ENCODE results near the gene SLC35E4. TPM values are rescaled to one million over a fixed set of nuclear protein-coding genes. Genes with fewer than 3 reads are reported as not detected.
"Not testable (repeated sequence)": the region's sequence is repeated elsewhere in the genome, so short reads cannot be mapped to it uniquely, and the experiment has no call there.

SLC35E4 gene
- total and polyA plus RNA-seq, 2 experiments from 2014 or later, result 1.4 to 5.5 TPM

DNA sequence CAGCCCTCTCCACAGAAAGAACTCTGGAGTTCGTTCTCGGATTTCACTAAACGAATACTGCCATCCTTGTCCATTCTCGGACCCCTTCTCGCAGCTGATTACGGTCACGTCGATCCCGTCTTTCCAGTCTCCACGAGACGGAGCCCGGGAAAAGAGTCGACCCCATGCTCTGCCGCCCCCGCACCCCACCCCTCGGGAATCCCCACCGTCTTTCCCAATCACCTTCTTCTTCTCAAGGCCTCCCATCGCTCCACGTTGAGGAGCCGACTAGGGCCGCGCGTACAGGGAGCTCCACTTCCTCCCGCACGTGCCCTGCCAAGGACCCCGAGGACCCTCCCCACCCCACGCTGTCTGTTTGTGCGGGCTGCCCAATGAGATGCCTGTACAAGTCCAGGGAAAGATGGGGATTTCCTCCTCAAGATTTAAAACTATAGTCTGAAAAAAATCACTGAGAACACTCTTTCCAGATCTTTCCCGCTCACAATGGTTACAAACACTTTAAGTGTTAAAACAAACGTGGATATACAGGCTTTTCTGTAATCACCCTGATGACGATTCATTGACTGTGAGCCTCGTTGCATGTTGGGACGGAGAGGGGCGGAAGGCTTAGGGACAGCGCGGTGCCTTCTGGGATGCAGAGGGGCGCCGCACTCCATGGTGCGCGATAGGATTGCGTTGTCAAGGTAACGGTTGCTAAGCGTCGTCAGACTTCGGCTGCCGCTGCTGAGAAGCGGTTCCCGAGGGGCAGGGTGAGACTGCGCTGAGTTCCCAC is 43.8 kb upstream of the SLC35E4 start, which contains the start of gene PES1:
TSS of gene PES1 (minus strand) at position 323 of the 772 bp plus-strand sequence. CDS start at position 246, 77 bp downstream.
- no peaks in the 10 kb centered on the region for H3K36me3 ChIP-seq (replicated peaks; ENCODE audit: insufficient read depth, low read depth)
- peak within 1 kb of the TSS; percentile 2 for H2AFZ ChIP-seq
- H4K20me1 ChIP-seq (ENCODE audit: insufficient read depth, poor library complexity, severe bottlenecking), result peaks cover 7% of the 10 kb centered on the region
- H3K4me2 ChIP-seq, result peak within 1 kb of the TSS; percentile 92
- no peaks in the 10 kb centered on the region for H3K9me3 ChIP-seq (ENCODE audit: low read depth)
- peak; percentile 99 for DNase-seq (ENCODE audit: low spot score)
- H3K27ac ChIP-seq, result peak within 1 kb of the TSS; percentile 82
- H3K9me2 ChIP-seq (replicated peaks; ENCODE audit: insufficient read depth), result no peaks in the 10 kb centered on the region
- peaks cover 20% of the 10 kb centered on the region for H3K79me2 ChIP-seq
- peak within 1 kb of the TSS; percentile 62 for H3K4me3 ChIP-seq
- WGBS (ENCODE audit: low lambda C conversion rate, missing lambda C conversion rate), result under 1% methylated on average over 45 of the region's 49 CpGs
- no peak for TF ChIP-seq EZH2 (IDR thresholded peaks at IDR 0.05; ENCODE audit: borderline replicate concordance)
- TF ChIP-seq, protein P1, sequence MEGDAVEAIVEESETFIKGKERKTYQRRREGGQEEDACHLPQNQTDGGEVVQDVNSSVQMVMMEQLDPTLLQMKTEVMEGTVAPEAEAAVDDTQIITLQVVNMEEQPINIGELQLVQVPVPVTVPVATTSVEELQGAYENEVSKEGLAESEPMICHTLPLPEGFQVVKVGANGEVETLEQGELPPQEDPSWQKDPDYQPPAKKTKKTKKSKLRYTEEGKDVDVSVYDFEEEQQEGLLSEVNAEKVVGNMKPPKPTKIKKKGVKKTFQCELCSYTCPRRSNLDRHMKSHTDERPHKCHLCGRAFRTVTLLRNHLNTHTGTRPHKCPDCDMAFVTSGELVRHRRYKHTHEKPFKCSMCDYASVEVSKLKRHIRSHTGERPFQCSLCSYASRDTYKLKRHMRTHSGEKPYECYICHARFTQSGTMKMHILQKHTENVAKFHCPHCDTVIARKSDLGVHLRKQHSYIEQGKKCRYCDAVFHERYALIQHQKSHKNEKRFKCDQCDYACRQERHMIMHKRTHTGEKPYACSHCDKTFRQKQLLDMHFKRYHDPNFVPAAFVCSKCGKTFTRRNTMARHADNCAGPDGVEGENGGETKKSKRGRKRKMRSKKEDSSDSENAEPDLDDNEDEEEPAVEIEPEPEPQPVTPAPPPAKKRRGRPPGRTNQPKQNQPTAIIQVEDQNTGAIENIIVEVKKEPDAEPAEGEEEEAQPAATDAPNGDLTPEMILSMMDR (IDR thresholded peaks at IDR 0.05; ENCODE audit: poor library complexity), result no peak
- TF ChIP-seq EZH2phosphoT487 (IDR thresholded peaks at IDR 0.05; ENCODE audit: low read depth, severe bottlenecking, unreplicated experiment), result no peak
- peaks cover 11% of the 10 kb centered on the region for H3K4me1 ChIP-seq (ENCODE audit: insufficient read depth)
- no peaks in the 10 kb centered on the region for H3K27me3 ChIP-seq

- not testable (repeated sequence) for H4K20me1 ChIP-seq (ENCODE audit: insufficient read depth, poor library complexity, severe bottlenecking); H3K36me3 ChIP-seq (replicated peaks; ENCODE audit: insufficient read depth, low read depth); DNase-seq (ENCODE audit: low spot score); H3K27me3 ChIP-seq; H3K27ac ChIP-seq; H3K9me2 ChIP-seq (replicated peaks; ENCODE audit: insufficient read depth); H3K4me3 ChIP-seq; H2AFZ ChIP-seq; H3K9me3 ChIP-seq (ENCODE audit: low read depth)
- H3K79me2 ChIP-seq, result peaks cover 20% of the 10 kb centered on the region
- H3K4me2 ChIP-seq, result peak overlapping the region; percentile 65
- peaks cover 11% of the 10 kb centered on the region for H3K4me1 ChIP-seq (ENCODE audit: insufficient read depth)
- 48% methylated on average over 18 of the region's 18 CpGs for WGBS (ENCODE audit: low lambda C conversion rate, missing lambda C conversion rate)
These were observed 43.2 kb upstream of the SLC35E4 start for GRCh38 chr22:30592360-30592713.

DNA sequence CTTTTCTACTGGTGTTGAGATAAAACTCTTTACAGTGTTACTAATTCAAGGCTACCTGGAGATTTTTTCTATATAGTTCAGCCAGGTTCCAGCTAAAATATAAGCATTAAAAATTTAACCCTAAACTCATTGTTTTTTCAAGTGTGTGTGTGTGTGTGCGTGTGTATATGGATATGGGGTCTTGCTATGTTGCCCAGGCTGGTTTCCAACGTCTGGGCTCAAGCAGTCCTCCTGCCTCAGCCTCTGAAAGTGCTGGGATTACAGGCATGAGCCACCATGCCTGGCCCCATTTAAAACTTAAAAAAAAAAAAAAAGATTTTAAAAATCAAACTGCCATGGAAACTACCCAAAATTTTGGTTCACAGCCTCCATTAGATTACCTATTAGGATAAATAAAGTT is 39.4 kb upstream of the SLC35E4 start:
- Histone ChIP-seq H3K4me1 (ENCODE audit: insufficient read depth) (peaks cover 3% of the 10 kb centered on the region), H3K79me2 (peaks cover 4% of the 10 kb centered on the region), H3K9me2 (replicated peaks; ENCODE audit: insufficient read depth) (no peaks in the 10 kb centered on the region), H4K20me1 (ENCODE audit: insufficient read depth, poor library complexity, severe bottlenecking) (no peaks in the 10 kb centered on the region), H2AFZ (no peak overlapping the region), H3K27ac (no peak overlapping the region), H3K27me3 (no peaks in the 10 kb centered on the region), H3K36me3 (replicated peaks; ENCODE audit: insufficient read depth, low read depth) (no peaks in the 10 kb centered on the region), H3K4me2 (no peak overlapping the region), H3K4me3 (no peak overlapping the region), H3K9me3 (ENCODE audit: low read depth) (no peaks in the 10 kb centered on the region)
- no peak for DNase-seq (ENCODE audit: low spot score)
- TF ChIP-seq EZH2 (IDR thresholded peaks at IDR 0.05; ENCODE audit: borderline replicate concordance) (no peak), EZH2phosphoT487 (IDR thresholded peaks at IDR 0.05; ENCODE audit: low read depth, severe bottlenecking, unreplicated experiment) (no peak)
- TF ChIP-seq, protein P1 (IDR thresholded peaks at IDR 0.05; ENCODE audit: poor library complexity), result no peak
- WGBS (ENCODE audit: low lambda C conversion rate, missing lambda C conversion rate), result 59% methylated on average over 2 of the region's 2 CpGs

DNA sequence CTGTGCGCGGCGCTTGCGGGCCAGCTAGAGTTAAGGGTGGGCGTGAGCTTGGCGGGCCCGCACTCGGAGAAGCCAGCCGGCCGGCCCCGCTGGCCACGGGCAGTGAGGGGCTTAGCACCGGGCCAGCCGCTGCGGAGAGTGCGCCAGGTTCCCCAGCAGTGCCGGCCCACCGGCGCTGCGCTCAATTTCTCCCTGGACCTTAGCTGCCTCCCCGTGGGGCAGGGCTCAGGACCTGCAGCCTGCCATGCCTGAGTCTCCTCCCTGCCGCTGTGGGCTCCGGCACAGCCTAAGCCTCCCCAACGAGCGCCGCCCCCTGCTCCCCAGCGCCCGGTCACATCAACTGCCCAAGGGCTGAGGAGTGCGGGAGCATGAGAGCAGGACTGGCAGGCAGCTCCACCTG is 38.7 kb upstream of the SLC35E4 start:
- WGBS (ENCODE audit: low lambda C conversion rate, missing lambda C conversion rate), result 89% methylated on average over 29 of the region's 29 CpGs
- H3K4me3 ChIP-seq, result no peak overlapping the region
- no peaks in the 10 kb centered on the region for H3K9me2 ChIP-seq (replicated peaks; ENCODE audit: insufficient read depth)
- H3K27ac ChIP-seq, result no peak overlapping the region
- no peak overlapping the region for H2AFZ ChIP-seq
- H4K20me1 ChIP-seq (ENCODE audit: insufficient read depth, poor library complexity, severe bottlenecking), result no peaks in the 10 kb centered on the region
- no peak overlapping the region for H3K4me2 ChIP-seq
- no peaks in the 10 kb centered on the region for H3K9me3 ChIP-seq (ENCODE audit: low read depth)
- no peak for DNase-seq (ENCODE audit: low spot score)
- H3K79me2 ChIP-seq, result no peaks in the 10 kb centered on the region
- H3K27me3 ChIP-seq, result no peaks in the 10 kb centered on the region
- H3K36me3 ChIP-seq (replicated peaks; ENCODE audit: insufficient read depth, low read depth), result no peaks in the 10 kb centered on the region
- TF ChIP-seq EZH2phosphoT487 (IDR thresholded peaks at IDR 0.05; ENCODE audit: low read depth, severe bottlenecking, unreplicated experiment) (no peak), EZH2 (IDR thresholded peaks at IDR 0.05; ENCODE audit: borderline replicate concordance) (no peak)
- TF ChIP-seq, protein P1 (IDR thresholded peaks at IDR 0.05; ENCODE audit: poor library complexity), result no peak
- H3K4me1 ChIP-seq (ENCODE audit: insufficient read depth), result peaks cover 3% of the 10 kb centered on the region

Data from hepatocyte (in vitro differentiated cells).